MM.1S (cell line): ENCODE measurements around the gene PAPSS1.
A peak's percentile ranks its signal among the peaks of the same experiment; 100 is the strongest.
"Not testable (repeated sequence)": the region's sequence is repeated elsewhere in the genome, so short reads cannot be mapped to it uniquely, and the experiment has no call there.

ENCODE experiments used
- DNase-seq: peaks from one replicate; pipeline ENCODE4 v3.0.0-alpha.2; 2015
- H2AFZ ChIP-seq: fragments of 300-600 bp; sonication (generic); 2 replicates; pipeline ENCODE4 v1.6.0; 2016; ENCODE audit warnings: antibody characterized with exemption, low read length
- H3F3A ChIP-seq: fragments of 300-600 bp; sonication (generic); 2 replicates; pipeline ENCODE4 v1.6.1; 2016; ENCODE audit warnings: mild to moderate bottlenecking, antibody characterized with exemption, low read length, moderate library complexity, mixed read lengths; ENCODE audit not compliant: insufficient read depth
- H3K27ac ChIP-seq: fragments of 300-600 bp; sonication (generic); 2 replicates; pipeline ENCODE4 v1.5.1; 2016; ENCODE audit warnings: mild to moderate bottlenecking, low read length
- H3K27me3 ChIP-seq: fragments of 300-600 bp; sonication (generic); replicated peaks from 2 replicates; pipeline ENCODE4 v1.6.0; 2016; ENCODE audit warnings: low read length; ENCODE audit not compliant: insufficient read depth
- H3K36me3 ChIP-seq: fragments of 300-600 bp; sonication (generic); replicated peaks from 2 replicates; pipeline ENCODE4 v1.6.1; 2016; ENCODE audit warnings: mild to moderate bottlenecking, low read length, mixed read lengths; ENCODE audit not compliant: insufficient read depth
- H3K4me1 ChIP-seq: fragments of 300-600 bp; sonication (generic); 2 replicates; pipeline ENCODE4 v1.6.1; 2016; ENCODE audit warnings: low read length, mixed read lengths
- H3K4me2 ChIP-seq: fragments of 300-600 bp; sonication (generic); 2 replicates; pipeline ENCODE4 v1.6.0; 2016; ENCODE audit warnings: low read depth, low read length
- H3K4me3 ChIP-seq: fragments of 300-600 bp; sonication (generic); 2 replicates; pipeline ENCODE4 v1.5.1; 2016; ENCODE audit warnings: low read length, mixed read lengths
- H3K79me2 ChIP-seq: fragments of 300-600 bp; sonication (generic); 2 replicates; pipeline ENCODE4 v1.6.1; 2016; ENCODE audit warnings: mixed run types, low read length, mixed read lengths
- H3K9ac ChIP-seq: fragments of 300-600 bp; sonication (generic); 2 replicates; pipeline ENCODE4 v1.6.1; 2016; ENCODE audit warnings: low read length, mixed read lengths
- H3K9me2 ChIP-seq: fragments of 300-600 bp; sonication (generic); replicated peaks from 2 replicates; pipeline ENCODE4 v1.6.1; 2016; ENCODE audit warnings: mild to moderate bottlenecking, low read length, mixed read lengths; ENCODE audit not compliant: insufficient read depth
- H3K9me3 ChIP-seq: fragments of 300-600 bp; sonication (generic); replicated peaks from 2 replicates; pipeline ENCODE4 v1.6.1; 2016; ENCODE audit warnings: mild to moderate bottlenecking, low read length, mixed read lengths; ENCODE audit not compliant: insufficient read depth
- H4K20me1 ChIP-seq: fragments of 300-600 bp; sonication (generic); 2 replicates; pipeline ENCODE4 v1.6.1; 2016; ENCODE audit warnings: mild to moderate bottlenecking, low read length, moderate library complexity, mixed read lengths; ENCODE audit not compliant: insufficient read depth
- CTCF ChIP-seq: fragments of 300-600 bp; sonication (generic); IDR thresholded peaks from 2 replicates; pipeline ENCODE4 v1.5.1; 2016; ENCODE audit warnings: antibody characterized with exemption, low read length, mixed read lengths
- EZH2 ChIP-seq: fragments of 300-600 bp; sonication (generic); optimal IDR thresholded peaks from 2 replicates; pipeline ENCODE3; 2017; ENCODE audit warnings: low read depth, mild to moderate bottlenecking, antibody characterized with exemption, low read length, mixed read lengths
- EZH2phosphoT487 ChIP-seq: fragments of 300-600 bp; sonication (generic); IDR thresholded peaks from 2 replicates; pipeline ENCODE4 v1.6.1; 2018; ENCODE audit warnings: antibody characterized with exemption, low read length

PAPSS1 gene

GRCh38 chr4:107736037-107736436 is 16.0 kb upstream of the PAPSS1 start:
- Histone ChIP-seq H3K9me2 (no peaks in the 10 kb centered on the region), H3K36me3 (no peaks in the 10 kb centered on the region), H3K9me3 (no peaks in the 10 kb centered on the region), H3K79me2 (no peaks in the 10 kb centered on the region), H4K20me1 (no peaks in the 10 kb centered on the region), H3K4me3 (no peak overlapping the region), H3F3A (peaks cover 14% of the 10 kb centered on the region), H3K27ac (peak overlapping the region; percentile 6; the same call in 1 of the 2 replicates), H3K9ac (no peak overlapping the region), H3K4me2 (peak overlapping the region; percentile 27; the same call in 1 of the 2 replicates), H2AFZ (no peak overlapping the region), H3K27me3 (no peaks in the 10 kb centered on the region), H3K4me1 (peaks cover 35% of the 10 kb centered on the region)
- TF ChIP-seq EZH2, result no peak
- TF ChIP-seq CTCF, result no peak
- no peak for TF ChIP-seq EZH2phosphoT487
- DNase-seq, result no peak

DNA sequence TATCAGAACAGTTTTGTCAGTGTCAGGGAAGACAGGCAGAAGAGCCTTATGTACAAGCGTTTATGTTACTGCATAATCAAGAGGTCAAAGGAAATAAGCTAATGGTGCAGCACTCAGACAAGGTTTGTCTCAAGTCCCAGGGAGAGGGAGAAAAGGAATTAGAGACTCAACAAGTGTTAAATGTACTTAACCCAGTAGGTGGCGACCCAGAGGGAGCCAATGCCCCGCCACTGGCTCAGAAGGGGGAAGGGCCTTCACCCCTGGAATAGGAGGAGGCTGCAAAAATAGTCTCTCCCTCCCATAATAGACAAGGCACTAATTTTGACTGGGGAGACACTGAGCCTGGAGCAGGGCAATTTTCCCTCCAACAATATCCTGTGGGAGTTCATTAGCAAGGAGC is 14.1 kb upstream of the PAPSS1 start:
- peak; percentile 17; the same call in 1 of the 2 replicates for TF ChIP-seq CTCF
- TF ChIP-seq EZH2, result no peak
- no peak for TF ChIP-seq EZH2phosphoT487
- H3F3A ChIP-seq, result peaks cover 9% of the 10 kb centered on the region
- H2AFZ ChIP-seq, result no peak overlapping the region
- no peak for DNase-seq
- H3K36me3 ChIP-seq, result no peaks in the 10 kb centered on the region
- H3K4me2 ChIP-seq, result no peak overlapping the region
- no peaks in the 10 kb centered on the region for H3K79me2 ChIP-seq
- no peaks in the 10 kb centered on the region for H3K9me2 ChIP-seq
- H3K4me1 ChIP-seq, result peaks cover 28% of the 10 kb centered on the region
- no peak overlapping the region for H3K9ac ChIP-seq
- no peaks in the 10 kb centered on the region for H3K27me3 ChIP-seq
- no peaks in the 10 kb centered on the region for H3K9me3 ChIP-seq
- H3K27ac ChIP-seq, result no peak overlapping the region
- no peak overlapping the region for H3K4me3 ChIP-seq
- no peaks in the 10 kb centered on the region for H4K20me1 ChIP-seq

- H3K4me3 ChIP-seq, result no peak overlapping the region
- no peaks in the 10 kb centered on the region for H3K9me2 ChIP-seq
- no peak overlapping the region for H3K9ac ChIP-seq
- H3K4me1 ChIP-seq, result peaks cover 23% of the 10 kb centered on the region
- H3K9me3 ChIP-seq, result no peaks in the 10 kb centered on the region
- H3K27ac ChIP-seq, result no peak overlapping the region
- no peaks in the 10 kb centered on the region for H3K27me3 ChIP-seq
- no peaks in the 10 kb centered on the region for H3K36me3 ChIP-seq
- no peaks in the 10 kb centered on the region for H4K20me1 ChIP-seq
- no peak overlapping the region for H3K4me2 ChIP-seq
- TF ChIP-seq EZH2 (no peak), EZH2phosphoT487 (no peak), CTCF (no peak)
- no peak overlapping the region for H2AFZ ChIP-seq
- no peaks in the 10 kb centered on the region for H3K79me2 ChIP-seq
- peaks cover 3% of the 10 kb centered on the region for H3F3A ChIP-seq
- no peak for DNase-seq
These were observed 13.4 kb upstream of the PAPSS1 start for GRCh38 chr4:107733431-107733925.

DNA sequence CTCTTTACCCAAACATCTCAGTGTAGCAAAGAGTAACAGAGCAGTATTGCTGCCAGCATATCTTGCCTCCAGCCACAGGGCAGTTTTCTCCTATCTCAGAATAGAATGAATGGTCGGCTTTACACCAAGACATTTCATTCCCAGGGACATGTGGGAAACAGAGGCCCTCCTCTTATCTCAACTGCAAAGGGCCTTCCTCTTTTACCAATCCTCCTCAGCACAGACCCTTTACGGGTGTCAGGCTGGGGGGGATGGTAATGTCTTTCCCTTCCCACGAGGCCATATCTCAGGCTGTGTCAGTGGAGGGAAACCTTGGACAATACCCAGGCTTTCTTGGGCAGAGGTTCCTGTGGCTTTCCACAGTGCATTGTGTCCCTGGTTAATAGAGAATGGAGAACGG is 9.0 kb upstream of the PAPSS1 start:
- H3K4me2 ChIP-seq, H4K20me1 ChIP-seq, H3K79me2 ChIP-seq, H3K9ac ChIP-seq, DNase-seq, H3K27me3 ChIP-seq, H3K4me1 ChIP-seq, H3K36me3 ChIP-seq, H2AFZ ChIP-seq, H3K9me2 ChIP-seq, H3K4me3 ChIP-seq, H3K9me3 ChIP-seq, H3F3A ChIP-seq, H3K27ac ChIP-seq: not testable (repeated sequence)

DNA sequence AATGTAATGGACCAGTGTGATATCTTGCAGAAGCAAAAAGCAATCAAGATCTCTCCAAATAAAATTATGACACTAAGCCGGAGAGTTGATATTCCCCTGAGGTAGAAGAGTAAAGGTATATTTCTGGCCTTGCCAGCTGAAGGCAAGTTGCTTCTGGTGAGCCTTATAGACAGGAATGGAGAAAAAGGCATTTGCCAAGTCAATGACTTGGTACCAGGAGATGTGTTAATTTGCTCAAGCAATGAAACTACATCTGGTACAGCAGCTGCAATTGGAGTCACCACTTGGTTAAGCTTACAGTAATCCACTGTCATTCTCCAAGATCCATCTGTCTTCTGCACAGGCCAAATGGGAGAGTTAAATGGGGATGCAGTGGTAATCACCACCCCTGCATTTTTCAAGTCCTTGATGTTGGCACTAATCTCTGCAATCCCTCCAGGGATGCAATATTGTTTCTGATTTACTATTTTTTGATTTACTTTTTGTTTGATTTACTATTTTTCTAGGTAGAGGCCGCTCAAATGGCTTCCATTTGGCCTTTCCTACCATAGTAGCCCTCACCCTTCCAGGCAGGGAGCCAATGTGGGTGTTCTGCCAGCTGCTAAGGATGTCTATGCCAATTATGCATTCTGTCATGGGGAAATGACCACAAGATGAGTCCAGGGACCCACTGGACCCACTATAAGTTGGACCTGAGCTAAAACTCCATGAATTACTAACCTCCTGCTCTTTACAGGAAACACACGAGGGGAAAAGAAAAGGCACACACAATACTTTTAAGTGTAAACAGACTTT is 6.3 kb upstream of the PAPSS1 start:
- not testable (repeated sequence) for H3K9me2 ChIP-seq, H4K20me1 ChIP-seq, H3K79me2 ChIP-seq, H2AFZ ChIP-seq, H3K4me1 ChIP-seq, H3K27ac ChIP-seq, H3K4me2 ChIP-seq, H3K4me3 ChIP-seq, H3K9me3 ChIP-seq, H3K27me3 ChIP-seq, H3K36me3 ChIP-seq, DNase-seq, H3K9ac ChIP-seq
- H3F3A ChIP-seq, result peaks cover 12% of the 10 kb centered on the region
